HG03460 (cell line): ENCODE results near the gene TEX13D.
"Not testable (repeated sequence)": the region's sequence is repeated elsewhere in the genome, so short reads cannot be mapped to it uniquely, and the experiment has no call there.

Source experiments
- ATAC-seq: cut with Tn5 transposase; IDR thresholded peaks from one replicate; pipeline ENCODE4 v1.9.1; 2021; ENCODE audit not compliant: unreplicated experiment

TEX13D gene

DNA sequence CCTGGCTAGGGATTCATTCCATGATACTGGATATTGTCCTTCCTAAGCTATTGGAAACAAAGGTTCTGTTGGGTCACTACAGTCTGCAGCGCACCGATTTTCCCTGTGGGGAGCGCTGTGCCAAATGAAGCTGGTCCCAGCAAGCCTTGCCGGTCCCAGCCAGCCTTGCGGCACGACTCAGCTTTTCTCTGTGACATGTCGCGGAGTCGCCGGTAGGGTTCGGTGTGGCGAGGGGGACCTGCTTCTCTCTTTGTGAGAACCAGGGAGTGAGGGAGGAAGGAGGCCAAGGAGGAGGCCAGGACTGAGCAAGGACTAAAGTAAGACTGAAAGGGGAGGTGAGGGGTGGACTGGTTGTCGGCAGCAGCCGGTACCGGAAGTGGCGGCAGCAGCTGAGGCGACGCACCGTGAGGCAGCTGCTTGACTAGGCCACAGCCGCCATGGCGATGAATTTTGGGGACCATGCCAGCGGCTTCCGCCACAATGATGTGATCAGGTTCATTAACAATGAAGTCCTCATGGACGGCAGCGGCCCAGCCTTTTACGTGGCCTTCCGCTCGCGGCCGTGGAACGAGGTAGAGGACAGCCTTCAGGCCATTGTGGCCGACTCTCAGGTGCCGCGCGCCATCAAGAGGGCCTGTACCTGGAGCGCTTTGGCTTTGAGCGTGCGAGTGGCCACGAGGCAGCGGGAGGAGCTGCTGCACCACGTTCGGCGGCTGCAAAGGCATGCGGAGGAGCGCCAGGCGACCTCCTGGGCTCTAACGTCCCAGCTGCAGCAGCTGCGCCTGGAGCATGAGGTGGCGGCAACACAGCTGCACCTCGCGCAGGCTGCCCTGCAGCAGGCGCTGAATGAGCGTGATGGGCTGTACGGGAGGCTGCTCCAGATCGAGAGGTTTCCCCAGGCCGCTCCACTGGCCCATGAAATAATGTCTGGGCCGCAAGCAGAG is at the start of gene TEX13D:
Gene TEX13D (plus strand): TSS at position 180 of the 944 bp plus-strand sequence. CDS start 258 bp downstream, at position 438.
- ATAC-seq: no peak

DNA sequence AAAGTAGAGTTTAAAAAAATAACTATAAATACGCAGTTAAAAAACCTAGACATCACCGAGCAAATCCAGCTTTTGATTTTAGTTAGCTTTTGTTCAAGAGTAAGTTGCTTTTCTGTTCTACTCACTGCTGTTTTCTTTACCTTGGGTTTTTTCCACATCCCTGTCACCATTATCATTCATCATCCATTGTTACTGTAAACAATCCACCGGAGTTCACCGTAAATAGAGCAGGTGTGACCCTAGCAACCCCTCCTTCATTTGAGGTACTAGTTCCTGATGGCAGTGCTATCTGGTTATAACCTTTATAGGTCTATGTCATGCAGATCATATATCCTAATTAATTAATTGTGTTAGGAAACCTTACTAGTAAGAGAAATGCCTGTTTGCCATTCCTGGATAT is 43.0 kb upstream of the TEX13D start:
- ATAC-seq: no peak

DNA sequence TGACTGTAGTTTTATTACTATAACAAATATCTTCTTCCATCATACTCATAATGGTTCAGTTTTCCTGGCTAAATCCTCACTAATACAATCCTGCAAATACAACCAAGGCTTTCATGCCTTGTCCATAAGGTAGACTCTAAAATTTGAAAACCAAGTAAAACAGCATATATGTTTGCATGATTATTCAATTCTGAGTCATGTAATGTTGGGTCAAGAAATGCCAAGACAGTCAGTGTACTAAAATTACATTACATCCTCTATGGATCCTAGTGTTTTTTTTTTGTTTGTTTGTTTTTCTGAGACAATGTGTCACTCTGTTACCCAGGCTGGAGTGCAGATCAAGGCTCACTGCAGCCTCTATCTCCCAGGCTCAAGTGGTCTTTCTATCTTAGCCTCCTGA is 38.6 kb upstream of the TEX13D start:
- no peak for ATAC-seq

DNA sequence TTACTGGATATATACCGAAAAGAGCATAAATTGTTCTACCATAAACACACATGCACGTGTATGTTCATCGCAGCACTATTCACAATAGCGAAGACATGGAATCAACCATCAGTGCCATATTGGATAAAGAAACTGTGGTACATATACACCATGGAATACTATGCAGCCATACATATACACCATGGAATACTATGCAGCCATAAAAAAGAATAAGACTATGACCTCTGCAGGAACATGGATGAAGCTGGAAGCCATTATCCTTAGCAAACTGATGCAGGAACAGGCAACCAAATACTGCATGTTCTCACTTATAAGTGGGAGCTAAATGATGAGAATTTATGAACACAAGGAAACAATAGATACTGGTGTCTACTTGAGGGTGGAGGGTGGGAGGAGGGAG is 33.1 kb upstream of the TEX13D start:
- ATAC-seq: not testable (repeated sequence)

DNA sequence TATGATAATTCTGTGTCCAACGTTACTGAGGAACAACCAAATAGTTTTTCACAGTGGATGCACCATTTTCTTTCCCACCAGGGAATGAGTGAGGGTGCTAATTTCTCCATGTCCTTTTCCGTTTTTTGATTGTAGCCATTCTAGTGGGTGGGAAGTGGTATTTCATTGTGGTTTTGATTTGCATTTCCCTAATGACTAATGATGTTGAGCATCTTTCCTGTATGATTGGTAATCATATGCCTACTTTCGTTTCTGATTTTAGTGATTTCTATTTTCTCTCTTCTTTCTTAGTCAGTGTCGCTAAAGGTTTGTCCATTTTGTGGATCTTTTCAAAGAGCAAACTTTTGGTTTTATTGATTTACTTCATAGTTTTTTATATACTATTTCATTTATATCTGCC is 32.1 kb upstream of the TEX13D start:
- no peak for ATAC-seq

DNA sequence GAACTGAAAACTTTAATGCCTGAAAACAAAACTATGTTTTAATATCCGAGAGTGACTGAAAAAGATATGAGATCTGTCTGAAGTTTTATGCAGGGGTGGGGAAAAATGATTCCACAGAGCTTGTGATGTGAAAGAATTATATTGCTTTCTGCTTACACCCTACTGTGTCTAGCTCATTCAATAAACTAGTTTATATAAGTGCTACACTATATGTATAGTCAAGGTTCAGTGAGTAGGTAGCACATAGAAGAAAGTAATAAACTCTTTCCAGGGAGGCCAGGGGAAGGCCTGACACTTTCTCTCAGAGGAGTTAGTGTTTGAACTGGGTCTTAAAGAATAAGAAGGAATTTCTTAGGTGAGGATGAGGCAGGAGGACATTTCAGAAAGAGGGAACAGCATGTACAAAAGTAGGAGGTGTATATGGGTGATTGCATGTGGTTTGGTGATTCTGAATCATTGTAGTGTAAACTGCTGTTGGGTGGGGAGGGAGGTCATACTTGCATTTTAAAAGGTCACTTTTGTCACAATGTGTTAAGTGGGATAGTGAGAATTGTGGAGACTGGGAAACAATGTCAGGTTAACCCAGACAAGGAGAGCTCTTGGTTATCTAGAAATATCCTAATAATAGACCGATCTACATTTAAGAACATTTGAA is 25.1 kb upstream of the TEX13D start:
- no peak for ATAC-seq

DNA sequence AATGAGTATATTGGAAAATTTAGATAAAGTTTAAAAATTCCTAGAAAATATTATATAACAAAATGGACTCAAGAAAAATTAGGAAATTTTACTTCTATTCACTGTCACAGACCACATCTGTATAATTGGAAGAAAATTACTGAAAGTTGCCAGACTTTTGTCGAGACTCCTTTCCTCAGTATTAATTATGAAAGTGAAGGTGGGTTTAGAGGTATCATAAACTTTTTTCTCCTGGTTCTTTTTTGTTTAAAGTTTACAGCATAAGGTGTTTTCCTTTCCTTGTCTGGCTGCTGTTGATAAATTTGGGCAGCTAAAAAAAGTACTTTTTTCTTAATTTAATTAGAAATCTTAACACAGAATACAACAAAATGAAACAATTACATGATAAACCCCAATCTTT is 6.7 kb upstream of the TEX13D start:
- ATAC-seq: no peak

DNA sequence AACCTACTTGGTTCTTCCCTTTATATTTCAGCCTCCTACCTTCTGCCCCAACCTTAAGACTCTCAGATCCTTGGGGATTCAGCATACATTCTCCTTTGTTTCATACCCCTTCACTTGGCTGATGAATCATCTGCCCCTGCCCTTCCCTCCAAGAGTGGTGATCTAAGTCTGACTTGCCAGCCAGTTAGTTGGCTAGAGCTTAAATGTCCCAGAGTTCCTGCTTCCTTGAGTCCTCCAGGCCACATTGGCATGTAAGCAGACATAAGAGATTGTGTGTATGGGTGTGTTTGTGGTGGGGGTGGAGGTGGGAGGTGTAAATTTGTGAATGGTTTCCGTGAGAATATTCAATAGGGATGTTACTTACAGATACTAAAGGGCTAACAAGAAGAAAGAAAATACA is 3.7 kb upstream of the TEX13D start:
- no peak for ATAC-seq

DNA sequence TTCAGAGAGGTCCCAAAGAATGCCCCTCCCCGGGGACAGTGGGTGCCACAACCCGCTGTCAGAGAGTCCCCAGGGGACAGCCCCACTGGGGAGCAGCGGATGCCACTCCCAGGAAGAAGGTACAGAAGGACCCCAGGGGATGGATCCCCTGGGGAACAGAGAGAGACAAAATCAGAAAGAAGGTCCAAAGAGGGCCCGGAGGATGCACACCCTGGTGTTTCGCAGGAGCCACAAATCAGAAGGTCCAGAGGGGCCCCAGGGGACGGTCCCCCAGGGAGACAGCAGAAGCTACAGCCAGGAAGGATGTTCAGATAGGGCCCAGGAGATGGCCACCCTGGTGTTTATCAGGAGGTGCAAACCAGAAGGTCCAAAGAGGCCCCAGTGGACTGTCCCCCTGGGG is 1.4 kb downstream of the TEX13D start:
- no peak for ATAC-seq

DNA sequence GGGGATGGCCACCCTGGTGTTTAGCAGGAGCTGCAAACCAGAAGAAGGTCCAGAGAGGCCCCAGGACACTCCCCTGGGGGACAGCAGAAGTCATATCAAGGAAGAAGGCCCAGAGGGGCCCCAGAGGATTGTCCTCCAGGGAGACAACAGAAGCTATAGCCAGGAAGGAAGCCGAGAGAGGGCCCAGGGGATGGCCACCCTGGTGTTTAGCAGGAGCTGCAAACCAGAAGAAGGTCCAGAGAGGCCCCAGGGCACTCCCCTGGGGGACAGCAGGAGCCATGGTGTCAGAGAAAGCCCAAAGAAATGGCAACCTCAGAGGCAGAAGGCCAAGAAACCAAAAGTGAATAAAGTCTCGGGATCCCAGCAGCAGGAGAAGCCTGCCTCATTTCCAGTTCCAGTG is 2.1 kb downstream of the TEX13D start:
- not testable (repeated sequence) for ATAC-seq

DNA sequence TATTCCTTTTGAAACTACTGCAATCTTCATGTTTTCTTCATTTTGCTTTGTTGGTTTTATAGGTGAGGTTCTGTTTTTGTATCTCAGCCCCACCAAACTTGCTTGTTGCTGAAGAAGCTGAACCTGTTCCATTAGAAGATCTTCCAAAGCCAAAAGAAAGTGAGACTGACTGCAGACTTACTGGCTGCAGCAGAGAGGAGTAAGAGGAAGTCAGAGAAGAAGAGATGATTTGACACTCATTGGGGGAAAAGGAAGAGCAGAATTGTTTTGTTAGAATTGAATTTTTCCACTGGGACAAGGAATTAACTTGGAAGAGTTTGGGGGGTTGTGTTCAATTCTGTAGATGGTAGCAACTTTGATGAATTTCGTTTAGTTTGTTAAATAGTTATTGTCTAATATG is 3.1 kb downstream of the TEX13D start:
- no peak for ATAC-seq

DNA sequence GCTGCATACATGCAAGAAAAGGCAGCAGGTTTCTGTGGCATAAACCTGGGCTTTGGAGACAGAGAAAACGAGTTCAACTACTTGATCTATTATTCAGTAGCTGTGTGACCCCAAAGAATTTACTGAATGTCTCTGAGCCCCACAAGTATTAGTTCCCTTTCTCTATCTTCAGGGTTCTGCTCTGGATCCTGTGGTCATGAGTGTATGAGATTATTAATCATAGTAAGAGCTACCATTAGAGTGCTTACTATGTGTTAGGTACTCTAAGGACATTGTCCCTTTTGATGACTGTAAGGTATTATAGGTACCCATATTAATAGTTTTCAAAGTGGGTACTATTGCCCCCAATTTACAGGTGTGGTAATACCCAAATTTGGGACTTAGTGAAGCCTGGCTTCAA is 5.5 kb downstream of the TEX13D start:
- ATAC-seq: no peak

DNA sequence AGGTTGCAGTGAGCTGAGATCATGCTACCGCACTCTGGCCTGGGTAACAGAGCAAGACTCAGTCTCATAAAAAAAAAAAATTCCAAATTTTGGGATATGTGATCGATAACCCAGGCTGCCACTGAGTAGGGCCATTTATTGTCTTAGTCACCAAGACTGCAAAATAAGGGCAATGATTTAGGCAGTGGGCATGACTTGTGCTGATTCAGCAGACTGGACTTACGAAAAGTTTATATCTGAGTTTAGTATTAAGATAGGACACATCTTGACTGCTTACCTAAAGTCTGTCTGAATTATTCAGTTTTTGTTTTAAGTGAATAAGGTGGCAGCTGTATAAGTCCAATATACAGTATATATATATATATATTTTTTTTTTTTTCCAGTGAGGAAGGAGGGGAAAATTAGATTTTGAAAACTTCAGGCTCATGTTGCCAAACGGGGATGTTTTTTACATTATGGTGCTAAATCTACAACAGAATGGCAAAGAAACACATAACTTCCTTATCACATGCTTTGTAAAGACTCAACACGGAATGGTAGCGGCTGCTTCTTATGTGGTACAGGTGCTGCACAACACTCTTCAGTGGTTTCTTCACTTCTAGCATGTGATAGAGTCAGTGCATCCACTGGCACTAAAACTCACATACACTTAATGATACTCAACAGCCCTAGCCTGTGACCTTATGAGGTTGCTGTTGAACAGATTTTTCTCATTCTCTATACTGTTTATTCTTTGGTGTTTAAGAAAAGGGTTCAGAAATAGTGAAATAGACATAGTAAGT is 6.5 kb downstream of the TEX13D start:
- no peak for ATAC-seq

DNA sequence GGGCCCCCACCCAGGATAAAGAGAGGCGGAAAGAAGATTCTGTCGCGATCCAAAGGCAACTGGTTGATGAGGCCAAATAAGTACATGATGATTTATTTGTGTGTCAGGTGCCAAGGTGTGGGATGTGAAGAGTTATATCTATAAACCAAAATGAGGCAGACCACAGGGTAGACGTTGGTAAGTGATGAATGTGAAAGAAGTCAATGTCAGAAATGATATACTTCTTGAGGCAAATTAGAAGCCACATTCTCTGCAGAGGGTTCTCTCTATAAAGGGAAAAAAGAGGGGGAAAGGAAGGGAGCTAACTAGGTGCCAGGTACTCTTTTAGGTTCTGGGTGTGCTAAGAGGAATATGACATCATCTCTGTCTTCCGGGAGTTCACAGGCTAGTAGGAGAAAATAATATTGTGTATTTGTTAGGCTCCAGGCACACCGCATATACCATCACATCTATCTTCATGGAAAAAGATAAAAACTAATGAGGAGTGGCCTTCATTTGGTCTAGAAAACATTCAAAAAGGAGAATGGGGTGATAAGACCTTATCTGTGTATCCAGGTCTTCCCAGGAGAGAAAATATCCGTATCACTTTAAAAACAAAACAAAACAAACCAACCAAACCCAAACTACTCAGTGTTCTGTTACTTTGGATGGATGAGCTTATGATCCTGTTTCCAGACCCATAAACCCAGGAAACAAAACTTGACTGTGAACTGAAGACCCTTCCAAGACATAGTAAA is 9.1 kb downstream of the TEX13D start:
- ATAC-seq: no peak

DNA sequence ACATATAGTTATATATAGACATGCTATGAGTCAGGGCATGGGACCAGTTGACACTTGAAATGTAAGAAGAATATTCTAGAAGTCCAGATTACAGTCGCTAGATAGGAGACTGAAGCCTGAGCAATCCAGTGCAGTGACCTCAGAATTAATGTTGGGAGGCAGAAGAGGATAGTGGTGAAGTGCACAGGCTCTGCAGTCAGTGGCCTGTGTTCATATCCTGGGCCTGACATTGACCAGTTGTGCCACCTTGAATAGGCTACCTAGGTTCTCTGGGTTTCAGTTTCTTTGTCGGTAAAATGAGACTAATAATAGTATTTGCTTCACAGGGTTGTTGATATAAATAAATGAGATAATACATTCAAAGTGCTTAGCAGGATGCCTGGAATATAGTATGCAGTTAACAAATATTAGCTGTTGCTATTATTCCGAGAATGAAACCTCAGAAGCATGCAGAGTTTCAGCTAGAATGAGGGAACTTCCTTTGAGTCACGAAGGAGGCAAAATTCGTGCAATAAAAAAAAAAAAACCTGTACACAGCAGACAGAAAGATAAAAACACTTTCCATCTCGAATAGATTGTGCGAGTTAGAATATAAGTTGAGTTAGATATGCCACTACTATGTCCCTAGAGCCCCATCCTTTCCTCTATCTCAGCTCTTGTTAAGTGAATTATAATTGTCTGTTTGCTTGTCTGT is 9.9 kb downstream of the TEX13D start:
- no peak for ATAC-seq

DNA sequence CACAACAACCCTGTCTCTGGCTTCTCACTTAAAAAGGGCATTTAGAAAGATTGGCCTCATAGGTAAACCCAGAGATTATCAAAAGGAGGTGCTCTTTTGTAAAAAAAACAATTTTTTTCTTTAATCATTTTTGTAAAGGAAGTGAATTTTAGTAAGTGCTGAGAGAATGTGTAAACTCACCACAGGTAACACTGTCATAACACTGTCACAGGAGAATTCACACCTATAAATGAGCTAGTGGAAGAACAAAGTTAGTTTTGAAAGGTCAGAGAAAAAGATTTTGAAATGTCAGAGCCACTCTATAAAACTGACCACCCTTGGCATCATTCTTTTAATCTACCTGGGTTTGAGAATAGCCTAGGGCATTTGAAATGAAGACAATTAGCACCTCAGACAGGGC is 10.6 kb downstream of the TEX13D start:
- no peak for ATAC-seq

DNA sequence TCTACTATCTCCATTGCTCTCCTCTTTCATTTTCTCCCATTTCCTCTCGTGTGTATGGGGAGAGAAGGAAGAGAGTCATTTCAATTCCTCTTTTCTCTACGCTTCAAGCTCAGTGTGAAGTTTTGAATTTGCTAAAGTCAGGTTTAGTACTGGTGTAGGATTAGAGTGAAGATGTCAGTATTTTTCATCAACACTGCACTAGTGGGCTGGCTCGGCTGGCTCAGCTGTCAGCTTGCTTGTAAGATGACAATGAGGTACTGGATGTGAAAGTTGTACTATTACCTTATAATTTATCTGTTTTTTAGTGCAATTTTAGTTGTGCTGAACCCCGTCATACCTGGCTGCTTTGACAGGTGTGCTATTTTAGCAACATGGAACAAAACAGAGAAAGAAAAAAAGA is 11.8 kb downstream of the TEX13D start:
- no peak for ATAC-seq

DNA sequence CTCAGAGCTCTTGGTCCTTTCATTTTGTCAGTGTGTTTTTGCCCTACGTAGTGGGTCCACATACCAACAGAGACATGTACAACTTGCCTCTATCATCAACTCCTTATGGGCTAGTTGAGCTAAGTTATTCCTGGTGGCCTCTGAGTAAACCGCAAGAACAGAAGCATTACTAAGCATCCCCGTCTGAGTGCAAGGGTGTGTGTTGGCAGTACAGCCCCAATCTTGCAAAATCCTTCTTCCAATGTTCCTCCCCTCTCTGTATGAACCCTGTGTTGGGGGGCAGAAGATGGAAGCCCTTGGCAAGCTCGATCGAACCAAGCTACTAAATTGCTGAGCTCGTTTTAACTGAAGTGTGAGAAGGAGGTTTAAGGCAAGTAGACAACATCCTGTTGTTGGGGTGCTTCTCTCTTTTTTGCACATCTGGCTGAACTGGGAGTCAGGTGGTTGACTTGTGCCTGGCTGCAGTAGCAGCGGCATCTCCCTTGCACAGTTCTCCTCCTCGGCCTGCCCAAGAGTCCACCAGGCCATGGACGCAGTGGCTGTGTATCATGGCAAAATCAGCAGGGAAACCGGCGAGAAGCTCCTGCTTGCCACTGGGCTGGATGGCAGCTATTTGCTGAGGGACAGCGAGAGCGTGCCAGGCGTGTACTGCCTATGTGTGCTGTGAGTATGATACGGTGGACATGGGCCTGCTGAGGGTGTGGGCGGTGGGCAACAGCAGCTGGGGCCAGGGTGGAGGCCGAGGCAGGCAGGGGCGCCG is 13.8 kb downstream of the TEX13D start, which contains the start of gene SH2D1A:
Gene SH2D1A (plus strand): TSS at position 447 of the 760 bp plus-strand sequence. CDS start 80 bp downstream, at position 527.
- ATAC-seq: no peak

DNA sequence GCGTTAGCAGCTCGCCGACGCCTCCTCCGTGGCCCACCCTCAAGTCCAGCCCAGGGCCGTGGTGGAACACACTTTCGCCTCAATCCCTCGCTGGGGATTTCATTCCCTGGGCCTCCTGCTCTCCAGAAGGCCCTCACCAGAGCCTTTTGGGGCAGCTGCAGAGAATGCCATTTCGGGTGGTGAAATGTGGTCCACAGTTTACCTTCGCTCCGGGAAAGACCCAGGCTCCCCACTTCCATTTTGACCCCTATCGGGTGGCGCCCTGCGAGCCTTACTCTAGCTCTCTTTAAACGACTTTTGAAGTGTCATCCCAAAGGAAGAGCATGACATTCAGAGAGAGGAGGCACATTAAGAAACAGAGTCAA is 14.4 kb downstream of the TEX13D start:
- ATAC-seq: no peak

DNA sequence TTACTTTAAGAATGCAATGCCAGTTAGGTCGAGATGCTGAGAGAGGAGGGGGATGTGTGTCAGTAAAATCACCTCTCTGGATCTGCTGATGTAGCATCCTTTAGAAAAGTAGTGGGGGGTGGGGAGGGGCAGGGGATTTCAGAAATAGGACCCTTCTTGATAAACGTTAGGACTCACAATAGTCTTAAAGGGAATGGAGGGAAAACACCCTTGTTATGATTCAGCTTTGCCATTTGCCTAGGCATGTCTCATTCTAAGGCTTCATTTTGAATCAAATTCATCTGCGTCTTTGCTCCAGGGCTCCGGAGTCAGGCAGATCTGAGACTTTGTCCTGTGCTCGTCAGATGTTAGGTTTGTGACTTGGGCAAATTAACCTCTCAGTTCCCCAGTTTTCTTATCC is 14.8 kb downstream of the TEX13D start:
- no peak for ATAC-seq
